HepG2 (cell line): ENCODE measurements around the gene SSTR5. TPM values are rescaled to one million over a fixed set of nuclear protein-coding genes. Genes with fewer than 3 reads are reported as not detected.

ENCODE experiments used
- ATAC-seq: fragments of 200-7000 bp; cut with Tn5 transposase; 3 replicates; pipeline ENCODE4 v1.9.1; 2020; ENCODE audit warnings: mild to moderate bottlenecking, moderate library complexity
- BruUV-seq: library from RNA; stranded (reverse); fragments of 400-500 nt; replicated peaks from 2 replicates; lab custom pipeline; 2021; lab: Mats Ljungman, UMichigan
- CTCF ChIA-PET: fragments of 300-600 bp; formaldehyde crosslinking; extraction: SDS; loops from one replicate; lab custom pipeline; 2021; ENCODE audit warnings: low total read pairs, inconsistent platforms, low intra/inter-chr PET ratio; lab: Yijun Ruan, JAX
- POLR2A ChIA-PET: fragments of 350-600 bp; sonication (Branson Sonifier 250); formaldehyde crosslinking; loops from one replicate; lab custom pipeline; 2020; ENCODE audit warnings: antibody characterized with exemption, inconsistent platforms; lab: Yijun Ruan, JAX
- DNase-seq: peaks from one replicate; pipeline ENCODE4 v3.0.0-alpha.2; 2015; ENCODE audit warnings: low spot score
- FAIRE-seq: peaks from 3 replicates; lab custom pipeline; 2011; peaks lifted over from hg19 to GRCh38; lab: Jason Lieb, UNC
- H2AFZ ChIP-seq: one replicate; pipeline ENCODE4 v1.6.1; 2011; ENCODE audit warnings: low read length, inconsistent platforms
- H3K27ac ChIP-seq: fragments of 300-600 bp; 3 replicates; pipeline ENCODE4 v1.8.0; 2011; ENCODE audit warnings: mixed run types, mild to moderate bottlenecking, mixed read lengths, low read length, inconsistent platforms; ENCODE audit not compliant: insufficient read depth; ENCODE audit errors: extremely low read length
- H3K27me3 ChIP-seq, 2 experiments: fragments of 200-600 bp in 1 of 2; 2 replicates in 1 of 2; 3 replicates in 1 of 2; pipeline versions ENCODE4 v1.6.0 to v1.8.0; 2011; ENCODE audit warnings: low read length in 2 of 2, mild to moderate bottlenecking in 2 of 2, moderate library complexity in 2 of 2, inconsistent platforms in 1 of 2; ENCODE audit not compliant: insufficient read depth in 2 of 2, control insufficient read depth in 1 of 2
- H3K36me3 ChIP-seq, 2 experiments: fragments of 200-600 bp in 1 of 2; replicated peaks in 1 of 2; 2 replicates in 1 of 2; 3 replicates in 1 of 2; pipeline versions ENCODE4 v1.5.1 to v1.8.0; 2011; ENCODE audit warnings: low read length in 2 of 2, inconsistent platforms in 1 of 2; ENCODE audit not compliant: insufficient read depth in 2 of 2, control insufficient read depth in 1 of 2
- H3K4me1 ChIP-seq: 2 replicates; pipeline ENCODE4 v1.5.1; 2012; ENCODE audit warnings: low read length, inconsistent platforms; ENCODE audit not compliant: insufficient read depth
- H3K4me2 ChIP-seq: 2 replicates; pipeline ENCODE4 v1.6.0; 2011; ENCODE audit warnings: low read depth, low read length, inconsistent platforms
- H3K4me3 ChIP-seq, 3 experiments: fragments of 200-600 bp in 1 of 3; sonication (generic), shearing (Covaris generic) in 1 of 3; replicated peaks in 1 of 3; 2 replicates each; pipeline ENCODE4 v1.5.1; 2011 to 2016; ENCODE audit warnings: low read length in 3 of 3, inconsistent platforms in 2 of 3, low read depth in 2 of 3, mild to moderate bottlenecking in 2 of 3, control low read depth in 1 of 3, mixed read lengths in 1 of 3; ENCODE audit not compliant: insufficient read depth in 1 of 3
- H3K79me2 ChIP-seq: one replicate; pipeline ENCODE4 v1.6.1; 2011; ENCODE audit warnings: low read length, inconsistent platforms; ENCODE audit not compliant: insufficient read depth
- H3K9ac ChIP-seq: 2 replicates; pipeline ENCODE4 v1.6.0; 2011; ENCODE audit warnings: mild to moderate bottlenecking, low read depth, low read length, inconsistent platforms; ENCODE audit not compliant: insufficient read depth
- H3K9me3 ChIP-seq: 2 replicates; pipeline ENCODE4 v1.5.1; 2012; ENCODE audit warnings: mild to moderate bottlenecking, low read length
- H4K20me1 ChIP-seq: 2 replicates; pipeline ENCODE4 v1.6.0; 2011; ENCODE audit warnings: inconsistent platforms, mild to moderate bottlenecking, low read length, moderate library complexity; ENCODE audit not compliant: insufficient read depth
- CBX5 ChIP-seq: sonication (generic); formaldehyde crosslinking; IDR thresholded peaks from 2 replicates; pipeline ENCODE4 v1.4.0; 2020; ENCODE audit warnings: missing genetic modification reagents, borderline replicate concordance
- CC2D1A ChIP-seq: sonication (generic); formaldehyde crosslinking; IDR thresholded peaks from 2 replicates; pipeline ENCODE4 v1.8.1; 2023; ENCODE audit warnings: mild to moderate bottlenecking, missing genetic modification reagents
- CCDC6 ChIP-seq: sonication (generic); formaldehyde crosslinking; IDR thresholded peaks from 2 replicates; pipeline ENCODE4 v1.8.1; 2022; ENCODE audit warnings: mild to moderate bottlenecking, missing genetic modification reagents, moderate library complexity
- CEBPB ChIP-seq: IDR thresholded peaks from 2 replicates; pipeline ENCODE4 v1.6.1; 2011; ENCODE audit warnings: low read depth, low read length, improper control_type of control experiment, borderline replicate concordance
- HDAC2 ChIP-seq: sonication (generic); formaldehyde crosslinking; IDR thresholded peaks from 2 replicates; pipeline ENCODE4 v1.4.0; 2020; ENCODE audit warnings: missing genetic modification reagents
- HMG20A ChIP-seq: IDR thresholded peaks from 2 replicates; pipeline ENCODE4 v1.6.1; 2016; ENCODE audit warnings: borderline replicate concordance
- HNRNPL ChIP-seq: fragments of 200-400 bp; formaldehyde crosslinking; IDR thresholded peaks from 2 replicates; pipeline ENCODE4 v1.6.1; 2017; ENCODE audit warnings: mild to moderate bottlenecking, low read depth, low read length
- KAT2B ChIP-seq: fragments of 150-350 bp; IDR thresholded peaks from 2 replicates; pipeline ENCODE4 v1.6.1; 2014; ENCODE audit warnings: low read depth, low read length, borderline replicate concordance
- PCBP1 ChIP-seq: fragments of 200-400 bp; formaldehyde crosslinking; IDR thresholded peaks from 2 replicates; pipeline ENCODE4 v1.6.1; 2017; ENCODE audit warnings: mild to moderate bottlenecking, low read depth, low read length, borderline replicate concordance
- PTBP1 ChIP-seq: fragments of 200-400 bp; formaldehyde crosslinking; IDR thresholded peaks from 2 replicates; pipeline ENCODE4 v1.6.1; 2018; ENCODE audit warnings: low read length, low read depth; ENCODE audit not compliant: poor library complexity, severe bottlenecking
- SMAD1 ChIP-seq: sonication (generic); formaldehyde crosslinking; IDR thresholded peaks from 2 replicates; pipeline ENCODE4 v1.4.0; 2020; ENCODE audit warnings: missing genetic modification reagents, low read depth, mild to moderate bottlenecking, borderline replicate concordance
- ZNF605 ChIP-seq: sonication (generic); formaldehyde crosslinking; IDR thresholded peaks from 2 replicates; pipeline ENCODE4 v1.8.0; 2022; ENCODE audit warnings: mild to moderate bottlenecking, missing genetic modification reagents
- ZNF841 ChIP-seq: sonication (generic); formaldehyde crosslinking; IDR thresholded peaks from 2 replicates; pipeline ENCODE4 v1.8.1; 2023; ENCODE audit warnings: missing genetic modification reagents, borderline replicate concordance
- WGBS: methylation state at CpG from one replicate; pipeline ENCODE4 v1.1.6; 2017; ENCODE audit warnings: low lambda C conversion rate; 5-methylcytosine and 5-hydroxymethylcytosine counted together
- in situ Hi-C: cut with HindIII; loops from 2 replicates; pipeline ENCODE4 v1.10.0; 2017; ENCODE audit warnings: low pct_unique_long_range_greater_than_20kb; ENCODE audit not compliant: extremely low pct_ligation_motif_present
- intact Hi-C: fragments of 100-400 bp; cut with micrococcal nuclease; formaldehyde crosslinking; loops from one replicate; pipeline ENCODE4 v1.10.0; 2022; ENCODE audit not compliant: unreplicated experiment
- polyA plus RNA-seq, 8 experiments: library from polyadenylated mRNA; depleted of rRNA in 3 of 8; stranded (reverse) in 7 of 8; unstranded in 1 of 8; fragments of >200 nt; fragmentation: Illumina TruSeq in 4 of 8; extraction: Trizol in 4 of 8; gene quantifications; 2 replicates each; pipeline versions ENCODE4 v1.2.1 to v1.2.3, GENCODE V29; 2011 to 2016; ENCODE audit warnings: low read depth in 4 of 8, missing spikeins in 1 of 8, mixed read lengths in 1 of 8; ENCODE audit not compliant: insufficient read depth in 1 of 8
- total RNA-seq, 5 experiments: library from RNA; depleted of rRNA; stranded (reverse); fragments of >200 nt; fragmentation: Illumina TruSeq; extraction: Trizol; gene quantifications; 2 replicates each; pipeline ENCODE4 v1.2.3, GENCODE V29; 2016; ENCODE audit warnings: low read depth in 1 of 5
- TF ChIP-seq, protein P1 (sequence below): sonication (generic); formaldehyde crosslinking; IDR thresholded peaks from 2 replicates; pipeline ENCODE4 v1.4.0; 2020; ENCODE audit warnings: missing genetic modification reagents, mild to moderate bottlenecking, borderline replicate concordance
- TF ChIP-seq, protein P2 (sequence below): sonication (generic); formaldehyde crosslinking; IDR thresholded peaks from 2 replicates; pipeline ENCODE4 v1.4.0; 2020; ENCODE audit warnings: missing genetic modification reagents
- TF ChIP-seq, protein P3 (sequence below): sonication (generic); formaldehyde crosslinking; IDR thresholded peaks from 2 replicates; pipeline ENCODE4 v1.9.0; 2021; ENCODE audit warnings: missing genetic modification reagents, mild to moderate bottlenecking, borderline replicate concordance

Gene SSTR5
- total and polyA plus RNA-seq, 2 of the 13 experiments (the other 11 are each of a cell fraction or from before 2014, with no cell fraction given): 0.20 to 0.49 TPM

DNA sequence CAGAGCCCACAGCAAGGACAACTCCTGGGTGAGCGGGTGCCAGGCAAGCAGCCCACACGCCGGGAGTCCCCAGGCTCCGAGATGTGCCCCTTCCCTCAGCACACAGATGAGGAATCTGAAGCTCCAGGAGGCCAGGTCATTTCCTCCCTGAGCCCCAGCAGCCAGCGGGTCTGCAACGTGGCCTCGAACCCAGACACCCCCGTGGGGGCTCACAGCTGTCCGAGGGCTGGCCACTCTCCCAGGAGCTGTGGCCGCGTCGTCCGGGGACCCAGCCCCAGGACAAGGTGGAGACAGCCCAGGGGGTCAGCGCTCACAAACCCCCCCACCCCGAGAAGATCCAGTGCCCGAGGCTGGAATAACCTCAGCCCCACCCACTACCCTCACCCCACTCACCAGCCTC lies 40.9 kb downstream of the SSTR5 start:
- H3K9ac ChIP-seq: no peak overlapping the region
- no peaks in the 10 kb centered on the region for H3K79me2 ChIP-seq
- peaks cover 1% of the 10 kb centered on the region; the same call in 1 of the 2 replicates for H4K20me1 ChIP-seq
- DNase-seq: no peak
- CTCF ChIA-PET: no interaction called here
- 62% methylated on average over 3 of the region's 16 CpGs for WGBS
- no peaks in the 10 kb centered on the region for H3K36me3 ChIP-seq
- in situ Hi-C loops (loop anchor here (5.0 kb wide), 1 partner anchor 84 kb away; no protein-coding TSS in a partner anchor), intact Hi-C loops (no loop called here)
- H3K27me3 ChIP-seq: peaks cover 21 to 61% of the 10 kb centered on the region in 2 experiments
- TF ChIP-seq, protein P1, sequence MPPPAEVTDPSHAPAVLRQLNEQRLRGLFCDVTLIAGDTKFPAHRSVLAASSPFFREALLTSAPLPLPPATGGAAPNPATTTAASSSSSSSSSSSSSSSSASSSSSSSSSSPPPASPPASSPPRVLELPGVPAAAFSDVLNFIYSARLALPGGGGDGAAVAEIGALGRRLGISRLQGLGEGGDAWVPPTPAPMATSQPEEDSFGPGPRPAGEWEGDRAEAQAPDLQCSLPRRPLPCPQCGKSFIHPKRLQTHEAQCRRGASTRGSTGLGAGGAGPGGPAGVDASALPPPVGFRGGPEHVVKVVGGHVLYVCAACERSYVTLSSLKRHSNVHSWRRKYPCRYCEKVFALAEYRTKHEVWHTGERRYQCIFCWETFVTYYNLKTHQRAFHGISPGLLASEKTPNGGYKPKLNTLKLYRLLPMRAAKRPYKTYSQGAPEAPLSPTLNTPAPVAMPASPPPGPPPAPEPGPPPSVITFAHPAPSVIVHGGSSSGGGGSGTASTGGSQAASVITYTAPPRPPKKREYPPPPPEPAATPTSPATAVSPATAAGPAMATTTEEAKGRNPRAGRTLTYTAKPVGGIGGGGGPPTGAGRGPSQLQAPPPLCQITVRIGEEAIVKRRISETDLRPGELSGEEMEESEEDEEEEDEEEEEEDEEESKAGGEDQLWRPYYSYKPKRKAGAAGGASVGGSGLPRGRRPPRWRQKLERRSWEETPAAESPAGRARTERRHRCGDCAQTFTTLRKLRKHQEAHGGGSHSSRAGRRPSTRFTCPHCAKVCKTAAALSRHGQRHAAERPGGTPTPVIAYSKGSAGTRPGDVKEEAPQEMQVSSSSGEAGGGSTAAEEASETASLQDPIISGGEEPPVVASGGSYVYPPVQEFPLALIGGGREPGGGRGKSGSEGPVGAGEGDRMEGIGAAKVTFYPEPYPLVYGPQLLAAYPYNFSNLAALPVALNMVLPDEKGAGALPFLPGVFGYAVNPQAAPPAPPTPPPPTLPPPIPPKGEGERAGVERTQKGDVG (CRISPR knock-in tag): no peak
- no peak for TF ChIP-seq CC2D1A
- TF ChIP-seq CBX5: no peak
- no peak for TF ChIP-seq CEBPB
- TF ChIP-seq HMG20A (CRISPR knock-in tag): no peak
- TF ChIP-seq ZNF841 (CRISPR knock-in tag): no peak
- TF ChIP-seq PCBP1: 0 out of 2 replicates have a peak, but pooled peaks have one; percentile 31
- no peak for TF ChIP-seq HDAC2 (CRISPR knock-in tag)
- no peak for TF ChIP-seq KAT2B
- TF ChIP-seq CCDC6 (CRISPR knock-in tag): no peak
- TF ChIP-seq, protein P2, sequence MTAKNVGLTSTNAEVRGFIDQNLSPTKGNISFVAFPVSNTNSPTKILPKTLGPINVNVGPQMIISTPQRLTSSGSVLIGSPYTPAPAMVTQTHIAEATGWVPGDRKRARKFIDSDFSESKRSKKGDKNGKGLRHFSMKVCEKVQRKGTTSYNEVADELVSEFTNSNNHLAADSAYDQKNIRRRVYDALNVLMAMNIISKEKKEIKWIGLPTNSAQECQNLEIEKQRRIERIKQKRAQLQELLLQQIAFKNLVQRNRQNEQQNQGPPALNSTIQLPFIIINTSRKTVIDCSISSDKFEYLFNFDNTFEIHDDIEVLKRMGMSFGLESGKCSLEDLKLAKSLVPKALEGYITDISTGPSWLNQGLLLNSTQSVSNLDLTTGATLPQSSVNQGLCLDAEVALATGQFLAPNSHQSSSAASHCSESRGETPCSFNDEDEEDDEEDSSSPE: no peak
- TF ChIP-seq, protein P3, sequence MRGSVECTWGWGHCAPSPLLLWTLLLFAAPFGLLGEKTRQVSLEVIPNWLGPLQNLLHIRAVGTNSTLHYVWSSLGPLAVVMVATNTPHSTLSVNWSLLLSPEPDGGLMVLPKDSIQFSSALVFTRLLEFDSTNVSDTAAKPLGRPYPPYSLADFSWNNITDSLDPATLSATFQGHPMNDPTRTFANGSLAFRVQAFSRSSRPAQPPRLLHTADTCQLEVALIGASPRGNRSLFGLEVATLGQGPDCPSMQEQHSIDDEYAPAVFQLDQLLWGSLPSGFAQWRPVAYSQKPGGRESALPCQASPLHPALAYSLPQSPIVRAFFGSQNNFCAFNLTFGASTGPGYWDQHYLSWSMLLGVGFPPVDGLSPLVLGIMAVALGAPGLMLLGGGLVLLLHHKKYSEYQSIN (CRISPR knock-in tag): no peak
- no peak for TF ChIP-seq SMAD1 (CRISPR knock-in tag)
- TF ChIP-seq ZNF605: no peak
- TF ChIP-seq HNRNPL: peak; percentile 87; the same call in 1 of the 2 replicates
- TF ChIP-seq PTBP1: no peak
- POLR2A ChIA-PET: no interaction called here
- H3K4me2 ChIP-seq: no peak overlapping the region
- no peaks in the 10 kb centered on the region for H3K9me3 ChIP-seq
- H3K27ac ChIP-seq: no peak overlapping the region
- BruUV-seq: no TSS peak
- no peak overlapping the region for H3K4me3 ChIP-seq
- H2AFZ ChIP-seq: no peak overlapping the region
- FAIRE-seq: no peak
- peaks cover 18% of the 10 kb centered on the region for H3K4me1 ChIP-seq
- no peak for ATAC-seq
